ENCODE measurements around the gene UGT8.

Gene UGT8

GRCh38 chr4:114691865-114692264 is 93.3 kb downstream of the UGT8 start:
- ChIA-PET CTCF (no interaction called here), POLR2A (no interaction called here)
- H3K9me3 ChIP-seq (ENCODE audit: control insufficient read depth, insufficient read depth, low read depth, low read length) = no peaks in the 10 kb centered on the region
- no peaks in the 10 kb centered on the region for H3K4me1 ChIP-seq (ENCODE audit: control insufficient read depth, insufficient read depth, low read length)
- H3K27ac ChIP-seq (ENCODE audit: extremely low read depth, low read depth, low read length) = no peak overlapping the region
- no peak for TF ChIP-seq ZNF571 (tag by site-specific recombination; IDR thresholded peaks at IDR 0.05)
- TF ChIP-seq ZNF792 (tag by site-specific recombination; IDR thresholded peaks at IDR 0.05) = no peak
- no peak for TF ChIP-seq ZNF830 (tag by site-specific recombination; IDR thresholded peaks at IDR 0.05; ENCODE audit: low read depth)
- TF ChIP-seq, protein P1, sequence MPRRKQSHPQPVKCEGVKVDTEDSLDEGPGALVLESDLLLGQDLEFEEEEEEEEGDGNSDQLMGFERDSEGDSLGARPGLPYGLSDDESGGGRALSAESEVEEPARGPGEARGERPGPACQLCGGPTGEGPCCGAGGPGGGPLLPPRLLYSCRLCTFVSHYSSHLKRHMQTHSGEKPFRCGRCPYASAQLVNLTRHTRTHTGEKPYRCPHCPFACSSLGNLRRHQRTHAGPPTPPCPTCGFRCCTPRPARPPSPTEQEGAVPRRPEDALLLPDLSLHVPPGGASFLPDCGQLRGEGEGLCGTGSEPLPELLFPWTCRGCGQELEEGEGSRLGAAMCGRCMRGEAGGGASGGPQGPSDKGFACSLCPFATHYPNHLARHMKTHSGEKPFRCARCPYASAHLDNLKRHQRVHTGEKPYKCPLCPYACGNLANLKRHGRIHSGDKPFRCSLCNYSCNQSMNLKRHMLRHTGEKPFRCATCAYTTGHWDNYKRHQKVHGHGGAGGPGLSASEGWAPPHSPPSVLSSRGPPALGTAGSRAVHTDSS (tag by site-specific recombination; IDR thresholded peaks at IDR 0.05) = no peak
- TF ChIP-seq ZNF777 (tag by site-specific recombination; IDR thresholded peaks at IDR 0.05; ENCODE audit: borderline replicate concordance) = no peak
- no peak for TF ChIP-seq ZNF623 (tag by site-specific recombination; IDR thresholded peaks at IDR 0.05)
- TF ChIP-seq SCRT2 (tag by site-specific recombination; IDR thresholded peaks at IDR 0.05) = no peak
- no peak for TF ChIP-seq ZBTB6 (tag by site-specific recombination; IDR thresholded peaks at IDR 0.05)
- no peak for TF ChIP-seq ZNF660 (tag by site-specific recombination; IDR thresholded peaks at IDR 0.05)
- no peak for TF ChIP-seq ZBTB17 (tag by site-specific recombination; IDR thresholded peaks at IDR 0.05)
- TF ChIP-seq, protein P2, sequence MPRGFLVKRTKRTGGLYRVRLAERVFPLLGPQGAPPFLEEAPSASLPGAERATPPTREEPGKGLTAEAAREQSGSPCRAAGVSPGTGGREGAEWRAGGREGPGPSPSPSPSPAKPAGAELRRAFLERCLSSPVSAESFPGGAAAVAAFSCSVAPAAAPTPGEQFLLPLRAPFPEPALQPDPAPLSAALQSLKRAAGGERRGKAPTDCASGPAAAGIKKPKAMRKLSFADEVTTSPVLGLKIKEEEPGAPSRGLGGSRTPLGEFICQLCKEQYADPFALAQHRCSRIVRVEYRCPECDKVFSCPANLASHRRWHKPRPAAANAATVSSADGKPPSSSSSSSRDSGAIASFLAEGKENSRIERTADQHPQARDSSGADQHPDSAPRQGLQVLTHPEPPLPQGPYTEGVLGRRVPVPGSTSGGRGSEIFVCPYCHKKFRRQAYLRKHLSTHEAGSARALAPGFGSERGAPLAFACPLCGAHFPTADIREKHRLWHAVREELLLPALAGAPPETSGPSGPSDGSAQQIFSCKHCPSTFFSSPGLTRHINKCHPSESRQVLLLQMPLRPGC (tag by site-specific recombination; IDR thresholded peaks at IDR 0.05) = no peak
- TF ChIP-seq ZNF670 (tag by site-specific recombination; IDR thresholded peaks at IDR 0.05; ENCODE audit: low read depth) = no peak
- TF ChIP-seq, protein P3, sequence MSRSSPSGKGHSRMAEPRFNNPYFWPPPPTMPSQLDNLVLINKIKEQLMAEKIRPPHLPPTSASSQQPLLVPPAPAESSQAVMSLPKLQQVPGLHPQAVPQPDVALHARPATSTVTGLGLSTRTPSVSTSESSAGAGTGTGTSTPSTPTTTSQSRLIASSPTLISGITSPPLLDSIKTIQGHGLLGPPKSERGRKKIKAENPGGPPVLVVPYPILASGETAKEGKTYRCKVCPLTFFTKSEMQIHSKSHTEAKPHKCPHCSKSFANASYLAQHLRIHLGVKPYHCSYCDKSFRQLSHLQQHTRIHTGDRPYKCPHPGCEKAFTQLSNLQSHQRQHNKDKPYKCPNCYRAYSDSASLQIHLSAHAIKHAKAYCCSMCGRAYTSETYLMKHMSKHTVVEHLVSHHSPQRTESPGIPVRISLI (tag by site-specific recombination; IDR thresholded peaks at IDR 0.05) = no peak
- TF ChIP-seq, protein P4, sequence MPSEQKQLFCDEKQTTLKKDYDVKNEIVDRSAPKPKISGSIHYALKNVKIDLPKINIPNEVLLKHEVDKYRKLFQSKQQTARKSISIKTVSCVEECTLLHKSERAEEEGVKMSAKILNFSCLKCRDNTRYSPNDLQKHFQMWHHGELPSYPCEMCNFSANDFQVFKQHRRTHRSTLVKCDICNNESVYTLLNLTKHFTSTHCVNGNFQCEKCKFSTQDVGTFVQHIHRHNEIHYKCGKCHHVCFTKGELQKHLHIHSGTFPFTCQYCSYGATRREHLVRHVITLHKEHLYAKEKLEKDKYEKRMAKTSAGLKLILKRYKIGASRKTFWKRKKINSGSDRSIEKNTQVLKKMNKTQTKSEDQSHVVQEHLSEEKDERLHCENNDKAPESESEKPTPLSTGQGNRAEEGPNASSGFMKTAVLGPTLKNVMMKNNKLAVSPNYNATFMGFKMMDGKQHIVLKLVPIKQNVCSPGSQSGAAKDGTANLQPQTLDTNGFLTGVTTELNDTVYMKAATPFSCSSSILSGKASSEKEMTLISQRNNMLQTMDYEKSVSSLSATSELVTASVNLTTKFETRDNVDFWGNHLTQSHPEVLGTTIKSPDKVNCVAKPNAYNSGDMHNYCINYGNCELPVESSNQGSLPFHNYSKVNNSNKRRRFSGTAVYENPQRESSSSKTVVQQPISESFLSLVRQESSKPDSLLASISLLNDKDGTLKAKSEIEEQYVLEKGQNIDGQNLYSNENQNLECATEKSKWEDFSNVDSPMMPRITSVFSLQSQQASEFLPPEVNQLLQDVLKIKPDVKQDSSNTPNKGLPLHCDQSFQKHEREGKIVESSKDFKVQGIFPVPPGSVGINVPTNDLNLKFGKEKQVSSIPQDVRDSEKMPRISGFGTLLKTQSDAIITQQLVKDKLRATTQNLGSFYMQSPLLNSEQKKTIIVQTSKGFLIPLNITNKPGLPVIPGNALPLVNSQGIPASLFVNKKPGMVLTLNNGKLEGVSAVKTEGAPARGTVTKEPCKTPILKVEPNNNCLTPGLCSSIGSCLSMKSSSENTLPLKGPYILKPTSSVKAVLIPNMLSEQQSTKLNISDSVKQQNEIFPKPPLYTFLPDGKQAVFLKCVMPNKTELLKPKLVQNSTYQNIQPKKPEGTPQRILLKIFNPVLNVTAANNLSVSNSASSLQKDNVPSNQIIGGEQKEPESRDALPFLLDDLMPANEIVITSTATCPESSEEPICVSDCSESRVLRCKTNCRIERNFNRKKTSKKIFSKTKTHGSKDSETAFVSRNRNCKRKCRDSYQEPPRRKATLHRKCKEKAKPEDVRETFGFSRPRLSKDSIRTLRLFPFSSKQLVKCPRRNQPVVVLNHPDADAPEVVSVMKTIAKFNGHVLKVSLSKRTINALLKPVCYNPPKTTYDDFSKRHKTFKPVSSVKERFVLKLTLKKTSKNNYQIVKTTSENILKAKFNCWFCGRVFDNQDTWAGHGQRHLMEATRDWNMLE (tag by site-specific recombination; conservative IDR thresholded peaks at IDR 0.05; ENCODE audit: low read depth) = no peak
- TF ChIP-seq ZNF10 (tag by site-specific recombination; IDR thresholded peaks at IDR 0.05) = no peak
- no peak for TF ChIP-seq KLF17 (tag by site-specific recombination; IDR thresholded peaks at IDR 0.05)
- TF ChIP-seq GLI4 (tag by site-specific recombination; IDR thresholded peaks at IDR 0.05) = no peak
- H3K36me3 ChIP-seq (ENCODE audit: control insufficient read depth in 2 of 2, insufficient read depth in 1 of 2, low read length in 2 of 2) = no peaks in the 10 kb centered on the region
- H3K4me3 ChIP-seq (ENCODE audit: low read depth, low read length) = no peak overlapping the region

All from HEK293 (cell line).